Measurements from ENCODE around the gene AMD1.

The AMD1 gene

GRCh38 chr6:110933912-110934311, 59.3 kb downstream of the AMD1 start:
- in situ Hi-C loops (cut with HindIII; ENCODE audit: low sequenced_read_pairs): no loop called here

GRCh38 chr6:110934381-110934898, 59.9 kb downstream of the AMD1 start:
- in situ Hi-C loops (cut with HindIII; ENCODE audit: low sequenced_read_pairs): no loop called here

GRCh38 chr6:110935171-110935570, 60.6 kb downstream of the AMD1 start:
- in situ Hi-C loops (cut with HindIII; ENCODE audit: low sequenced_read_pairs): no loop called here

GRCh38 chr6:110938171-110938570, 63.6 kb downstream of the AMD1 start:
- in situ Hi-C loops (cut with HindIII; ENCODE audit: low sequenced_read_pairs): no loop called here

GRCh38 chr6:110939429-110940200, 65.0 kb downstream of the AMD1 start:
- in situ Hi-C loops (cut with HindIII; ENCODE audit: low sequenced_read_pairs): no loop called here

GRCh38 chr6:110944681-110945151, 70.1 kb downstream of the AMD1 start:
- in situ Hi-C loops (cut with HindIII; ENCODE audit: low sequenced_read_pairs): no loop called here
